HG03064 (cell line): ENCODE results near the gene MRPS27.

Source experiments
- ATAC-seq: cut with Tn5 transposase; IDR thresholded peaks from one replicate; pipeline ENCODE4 v1.9.1; 2021; ENCODE audit warnings: low read depth; ENCODE audit not compliant: unreplicated experiment

The MRPS27 gene

DNA sequence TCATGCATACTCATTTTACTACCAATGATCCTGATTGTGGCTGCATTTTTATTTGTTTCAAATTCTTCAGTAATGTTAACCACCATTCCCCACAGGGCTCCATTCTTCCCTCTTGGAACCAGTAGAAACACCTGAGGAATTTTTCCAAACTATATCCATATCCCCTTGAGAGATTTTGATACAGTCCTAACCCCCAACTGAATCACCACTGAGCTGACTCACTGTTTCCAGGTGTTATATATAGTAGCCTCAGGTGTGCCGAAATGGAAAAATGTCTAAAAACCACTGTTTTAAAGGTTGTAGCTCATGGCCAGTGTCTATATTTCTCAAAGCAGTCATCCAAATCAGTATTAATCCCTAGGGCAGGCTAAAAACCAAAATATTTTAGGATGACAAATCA, 85.2 kb downstream of the MRPS27 start:
- ATAC-seq: no peak

DNA sequence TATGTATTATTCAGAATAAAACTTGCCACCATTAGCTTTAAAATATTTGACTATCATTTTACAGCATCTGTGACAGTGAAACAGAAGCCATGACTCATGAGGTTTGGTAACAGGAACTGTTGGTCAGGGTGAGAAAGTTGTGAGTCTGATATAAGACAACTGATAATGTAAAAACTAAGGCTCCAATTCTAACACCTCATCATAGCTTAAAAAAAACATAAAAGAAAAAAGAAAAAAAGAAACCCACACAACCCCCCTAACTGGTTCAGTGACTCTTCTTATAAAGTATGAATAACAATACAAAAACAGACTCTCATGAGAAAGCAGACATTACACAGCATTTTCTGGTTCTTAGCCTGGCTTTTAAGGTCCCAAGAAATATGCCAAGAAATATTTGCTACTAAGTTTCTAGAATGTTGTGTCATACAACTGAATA, 85.8 kb downstream of the MRPS27 start:
- peak; percentile 85 for ATAC-seq

DNA sequence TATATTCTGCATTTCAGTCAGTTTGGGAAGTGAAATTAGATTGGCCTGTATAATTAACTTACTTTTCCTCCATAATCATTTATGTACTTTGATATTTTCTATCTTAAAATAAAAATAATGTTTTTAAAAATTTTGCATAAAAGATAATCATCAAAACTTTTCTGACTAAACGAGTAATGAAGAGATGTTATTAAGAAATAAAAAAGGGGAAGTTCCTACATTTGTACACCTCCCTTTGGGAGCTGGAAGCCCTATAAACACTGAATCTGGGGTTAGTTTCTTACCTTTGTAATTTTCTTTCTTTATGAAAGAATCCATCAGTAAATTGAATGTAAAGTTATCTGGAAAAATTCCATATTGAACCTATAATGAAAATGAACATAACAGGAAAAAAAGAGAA, 86.2 kb downstream of the MRPS27 start:
- ATAC-seq: no peak

DNA sequence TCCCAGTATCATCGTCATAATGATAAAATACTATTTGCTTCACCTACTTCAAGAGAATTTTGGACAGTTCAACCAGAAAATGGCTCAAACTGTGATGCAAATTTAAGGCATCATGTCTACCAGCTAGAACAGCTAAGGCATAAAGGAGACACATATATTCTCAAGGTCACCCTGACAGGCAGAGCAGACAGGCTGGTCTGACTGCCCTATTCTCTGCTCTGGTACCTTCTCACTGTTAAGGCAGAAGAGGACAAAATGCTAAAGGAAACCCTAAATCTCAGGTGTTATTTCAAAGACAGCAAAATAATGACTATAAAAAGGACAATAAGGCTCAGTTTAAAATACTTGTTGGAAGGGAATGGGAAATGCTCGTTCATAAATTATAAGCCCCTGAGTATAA, 87.2 kb downstream of the MRPS27 start:
- no peak for ATAC-seq

DNA sequence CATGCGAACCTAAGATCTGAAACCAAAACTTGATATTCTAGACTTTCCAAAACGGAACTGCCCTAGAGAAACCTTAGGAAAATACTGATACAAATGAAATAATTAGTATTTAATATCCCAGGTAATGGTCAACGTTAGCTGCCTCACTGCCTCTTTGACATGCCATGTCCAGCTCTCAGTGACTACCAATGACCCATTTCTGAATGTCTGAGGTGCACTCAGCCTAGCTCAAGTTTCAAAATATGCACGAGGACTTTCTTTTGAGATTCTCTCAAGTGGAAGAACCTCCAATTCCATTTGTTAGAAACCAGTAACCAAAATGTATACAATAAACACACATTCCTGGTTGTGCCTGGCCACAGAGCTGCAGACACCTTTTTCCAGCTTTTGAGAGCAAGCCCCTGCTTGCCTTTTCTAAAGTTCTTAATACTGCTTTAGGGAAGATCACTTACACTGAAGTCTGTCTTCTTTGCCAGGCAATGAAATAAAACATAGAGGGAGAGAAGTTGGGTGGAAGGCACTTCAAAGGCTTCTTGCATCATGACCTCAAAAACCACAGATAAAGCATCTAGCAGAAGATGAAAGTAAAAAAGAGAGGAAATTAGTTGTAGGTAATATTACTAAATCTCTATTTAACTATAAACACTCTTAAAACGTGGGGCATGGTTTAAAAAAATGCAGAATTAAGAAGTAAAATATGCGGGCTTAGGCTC, 87.9 kb downstream of the MRPS27 start:
- ATAC-seq: no peak

DNA sequence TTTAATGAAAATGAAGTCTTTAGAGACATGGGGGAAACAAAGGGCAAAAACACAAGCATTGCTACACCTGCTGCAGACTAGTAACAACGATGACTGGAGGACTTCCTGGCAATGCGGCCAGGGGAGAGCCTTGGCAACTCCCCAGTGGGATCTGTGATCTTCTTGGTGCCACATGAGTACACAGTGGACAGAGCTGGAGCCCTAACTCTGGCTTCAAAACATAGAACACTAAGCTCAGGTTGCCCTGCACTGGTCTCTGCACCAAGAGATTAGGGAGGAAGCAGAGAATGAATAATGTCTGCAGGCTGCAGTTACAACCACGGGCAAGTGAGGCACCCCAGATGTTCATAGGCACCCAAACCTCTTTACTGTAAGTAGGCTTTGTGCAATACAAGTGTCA, 91.1 kb downstream of the MRPS27 start:
- ATAC-seq: no peak

DNA sequence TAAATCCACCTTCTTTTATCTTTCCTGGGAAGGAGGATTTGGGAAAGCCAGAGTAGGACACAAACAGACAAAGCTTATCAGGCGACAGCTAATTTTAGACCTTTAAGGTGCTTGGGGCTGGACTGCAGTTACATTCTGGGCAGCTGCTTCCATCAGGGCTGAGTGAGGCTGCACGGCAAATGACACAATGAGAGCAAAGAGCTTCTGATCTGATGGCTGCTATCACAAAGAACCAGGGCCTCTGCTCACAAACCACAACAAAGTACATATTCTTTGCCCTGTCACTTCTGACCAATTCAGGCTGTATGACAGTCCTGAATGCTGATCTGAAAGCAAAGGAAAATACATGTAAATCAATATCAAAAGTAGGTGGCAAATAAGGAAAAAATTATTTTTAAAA, 93.1 kb downstream of the MRPS27 start:
- ATAC-seq: no peak

DNA sequence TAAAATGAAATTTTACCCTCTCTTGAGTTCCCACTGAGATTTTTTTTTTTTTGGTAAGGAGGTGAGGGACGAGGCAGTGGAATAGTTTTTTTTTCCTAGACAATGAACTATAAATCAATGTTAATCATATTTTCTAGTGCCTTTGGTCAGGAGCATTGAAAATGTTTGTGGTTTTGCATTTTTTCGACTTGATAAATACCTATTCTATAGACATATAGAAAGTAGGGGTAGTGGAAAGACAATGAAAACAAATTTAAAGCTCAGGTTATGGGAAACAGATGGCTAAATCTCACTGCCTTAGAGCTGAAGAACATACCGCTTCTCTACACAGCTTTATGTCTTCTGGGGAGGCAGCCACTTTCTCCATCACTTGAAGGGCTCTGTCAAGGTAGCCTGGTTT, 94.3 kb downstream of the MRPS27 start:
- no peak for ATAC-seq

DNA sequence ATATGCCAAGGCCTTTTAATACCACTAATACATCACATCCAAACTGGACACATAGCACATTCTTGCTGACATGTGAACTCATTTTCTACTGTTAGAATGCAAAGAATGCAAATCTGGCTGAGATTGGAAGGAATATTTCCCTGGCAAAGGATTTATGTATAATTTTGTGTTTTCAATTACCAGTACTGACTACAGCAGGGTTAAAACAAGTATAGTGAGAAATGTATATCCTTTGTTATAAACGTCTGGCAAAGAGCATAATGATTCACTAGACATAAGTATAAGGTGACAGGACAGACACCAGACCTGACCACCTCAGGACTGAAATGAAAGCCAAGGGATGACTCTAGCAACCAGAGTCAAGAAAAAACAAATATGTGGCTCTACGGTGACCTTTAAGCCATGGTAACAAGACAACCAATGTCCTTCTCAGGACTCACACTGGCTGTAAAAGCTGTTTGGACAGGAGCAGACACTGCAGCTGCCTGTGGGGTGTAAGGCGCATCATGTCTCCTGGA, 95.0 kb downstream of the MRPS27 start:
- no peak for ATAC-seq

DNA sequence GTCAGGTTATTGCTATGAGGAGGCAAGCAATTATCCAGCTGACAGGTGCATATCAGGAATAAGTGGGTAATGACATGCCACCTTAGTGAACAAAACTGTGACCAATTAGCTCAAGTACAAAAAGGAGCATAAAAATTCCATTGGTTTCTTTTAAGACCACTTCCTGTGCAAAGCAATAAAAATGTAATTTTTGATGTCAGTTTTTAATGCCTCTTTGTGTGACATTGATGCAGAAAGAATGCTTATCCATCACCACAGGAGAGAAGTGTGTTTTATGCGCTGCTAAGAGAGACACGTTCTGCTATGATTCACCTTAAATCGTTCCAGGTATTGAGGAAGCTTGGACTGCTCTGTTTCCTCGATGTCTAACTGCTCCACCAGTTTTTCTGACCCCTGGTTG, 96.7 kb downstream of the MRPS27 start:
- ATAC-seq: no peak

DNA sequence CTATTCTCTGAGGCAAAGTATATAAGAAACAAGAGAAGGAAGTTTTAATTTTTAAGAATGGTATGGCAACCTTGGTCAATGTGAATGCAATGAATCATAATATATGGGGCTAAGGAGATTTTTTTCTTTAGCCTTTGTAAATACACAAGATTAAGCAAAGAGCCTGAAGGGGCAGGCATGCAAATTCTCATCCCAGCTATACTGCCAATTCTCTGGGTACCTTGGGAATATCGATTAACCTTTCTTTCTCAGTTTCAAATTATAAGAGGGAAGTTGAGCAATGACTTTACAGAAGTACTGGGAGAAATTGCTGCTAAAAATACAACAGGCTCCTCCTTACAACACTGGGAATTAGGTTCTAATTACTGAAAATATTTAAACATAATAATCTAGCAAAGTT, 97.5 kb downstream of the MRPS27 start:
- no peak for ATAC-seq

DNA sequence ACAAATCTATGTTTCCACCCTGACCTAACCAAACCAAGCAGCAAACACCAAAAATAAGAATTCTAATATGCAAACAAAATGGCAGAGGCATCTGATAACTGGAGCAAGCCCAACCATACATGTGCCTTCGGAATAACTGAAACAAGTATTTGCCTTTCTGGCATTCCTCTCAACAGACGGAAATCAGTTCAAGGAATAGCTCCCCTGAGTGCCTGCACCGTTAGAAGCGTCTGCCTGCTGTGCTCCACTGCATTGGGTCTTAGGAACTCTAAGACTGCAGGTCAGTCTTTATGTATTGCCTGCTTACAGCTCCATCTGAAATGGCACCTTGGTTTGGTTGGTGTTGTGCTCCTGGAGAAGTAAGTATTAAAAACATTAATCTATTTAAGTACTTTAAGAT, 98.5 kb downstream of the MRPS27 start:
- ATAC-seq: no peak

DNA sequence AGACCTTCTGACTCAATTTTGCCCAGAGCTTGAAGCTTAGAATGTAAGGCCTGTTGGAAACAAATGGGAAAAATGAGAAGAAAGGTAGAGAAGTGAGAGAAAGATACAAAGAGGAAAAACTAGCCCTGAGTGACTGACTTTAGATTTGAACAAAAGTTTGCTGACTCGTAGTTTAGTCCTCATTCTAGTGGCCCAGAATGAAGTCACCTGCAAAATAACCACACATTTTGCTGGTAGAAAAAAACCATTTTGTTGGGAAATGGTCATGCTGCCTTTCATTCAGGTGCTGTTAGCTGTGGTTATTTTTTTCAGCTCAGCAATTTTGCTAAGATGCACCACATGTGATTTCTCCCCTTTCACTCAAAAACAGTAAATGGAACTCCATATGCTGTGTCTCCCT, 98.9 kb downstream of the MRPS27 start:
- ATAC-seq: no peak

DNA sequence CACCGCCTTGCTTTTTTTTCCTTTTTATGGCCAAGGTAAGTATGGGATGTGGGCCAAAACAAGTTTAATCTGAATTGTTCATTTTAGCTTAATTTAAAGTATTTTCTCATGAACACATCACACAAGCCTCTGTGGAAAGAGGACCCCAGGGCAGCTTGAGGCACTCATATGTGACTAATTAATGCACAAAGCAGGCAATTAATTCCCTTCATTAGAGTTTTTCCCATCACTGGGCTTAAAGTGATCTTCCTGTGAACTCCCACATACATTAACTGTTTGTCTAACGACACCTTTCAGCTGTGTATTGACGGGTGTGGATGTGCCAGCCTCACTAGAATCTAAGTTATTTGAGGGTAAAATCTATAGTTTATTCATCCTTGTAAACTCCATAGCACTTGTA, 103.3 kb downstream of the MRPS27 start:
- ATAC-seq: no peak

DNA sequence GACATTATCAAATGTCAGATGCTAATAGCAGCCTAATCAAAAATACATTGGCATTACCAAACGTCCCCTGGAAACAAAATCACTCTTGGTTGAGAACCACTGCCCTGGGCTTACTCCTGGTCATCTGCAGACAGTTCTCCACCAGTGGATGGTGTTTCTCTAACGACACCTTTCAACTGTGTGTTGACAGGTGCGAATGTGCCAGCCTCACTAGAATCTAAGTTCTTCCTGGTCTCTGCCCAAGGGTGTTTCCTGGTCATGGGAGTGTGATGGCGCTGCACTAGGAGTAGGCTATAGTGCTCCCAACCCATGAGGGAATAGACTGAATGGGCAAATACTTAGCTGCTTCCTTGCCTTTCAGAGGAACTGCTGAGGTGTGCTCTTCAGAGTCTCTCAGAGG, 105.9 kb downstream of the MRPS27 start:
- ATAC-seq: no peak

DNA sequence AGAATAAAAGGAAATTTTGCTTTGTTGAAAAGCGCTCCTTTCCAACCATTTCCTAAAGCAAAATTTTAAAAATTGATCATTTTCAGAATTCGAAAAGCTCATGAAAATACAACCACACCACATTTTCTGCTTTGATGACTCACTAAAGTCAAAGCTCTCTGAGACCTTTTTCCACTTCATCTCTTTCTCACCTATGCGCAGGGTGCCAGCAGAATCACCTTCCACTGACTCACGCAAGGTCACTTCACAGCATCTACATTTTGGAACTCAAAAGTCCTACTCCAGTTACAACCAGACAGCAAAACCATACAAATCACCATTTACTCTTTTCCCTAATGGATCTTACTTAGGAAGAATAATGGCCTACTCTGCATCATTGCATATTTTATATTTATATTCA, 106.6 kb downstream of the MRPS27 start:
- no peak for ATAC-seq

DNA sequence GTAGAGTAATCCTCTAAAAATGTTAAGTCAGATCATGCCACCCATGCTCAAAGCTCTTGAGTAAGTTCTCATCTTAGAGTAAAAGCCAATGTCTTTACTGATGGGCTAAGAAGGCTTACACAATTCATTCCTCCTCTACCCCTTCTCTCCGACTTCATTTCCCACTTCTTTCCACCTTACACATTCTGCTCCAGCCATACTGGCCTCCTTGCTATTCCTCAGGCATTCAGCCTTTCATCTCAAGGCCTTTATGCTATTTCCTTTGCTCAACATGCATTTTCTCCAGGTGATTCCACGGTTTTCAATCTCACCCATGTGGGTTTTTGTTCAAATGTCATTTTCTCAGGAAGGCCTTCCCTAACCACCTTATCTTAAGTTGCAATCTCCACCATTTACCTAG, 107.9 kb downstream of the MRPS27 start:
- ATAC-seq: no peak

DNA sequence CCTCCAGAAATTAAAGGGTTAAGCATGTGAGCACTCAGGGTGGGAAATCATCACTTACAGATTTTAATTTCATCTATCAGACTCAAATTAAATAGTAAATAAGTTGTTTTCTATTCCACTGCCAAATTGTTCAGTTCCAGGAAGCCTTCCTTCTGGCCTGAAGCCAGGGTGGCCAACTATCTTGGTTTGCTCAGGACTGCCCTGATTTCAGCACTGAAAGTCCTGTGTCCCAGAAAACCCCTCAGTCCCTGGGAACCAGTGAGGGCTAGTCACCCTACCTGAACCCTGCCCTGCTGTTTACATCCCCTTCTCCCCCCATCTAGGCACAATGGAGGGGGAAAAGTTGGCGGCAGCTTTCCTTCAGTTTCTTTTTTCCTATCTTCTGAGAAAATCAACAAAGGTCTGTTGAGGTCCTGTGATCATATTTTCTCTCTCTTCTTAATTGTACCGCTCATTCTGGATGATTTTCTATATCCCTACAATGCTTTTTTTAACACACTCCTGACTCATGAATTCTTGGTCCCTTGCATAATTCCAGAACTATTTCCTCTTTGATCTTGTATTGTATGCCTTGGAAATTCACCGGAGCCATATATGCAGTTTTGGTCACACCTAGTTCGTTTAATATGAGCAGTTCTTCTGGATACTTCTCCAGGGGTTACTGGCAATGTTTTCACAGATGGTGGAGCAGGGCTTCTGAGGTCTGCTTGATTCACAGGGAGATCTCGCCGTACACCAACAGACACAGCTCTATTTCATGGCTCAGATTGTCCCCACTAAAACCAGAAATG, 109.0 kb downstream of the MRPS27 start:
- ATAC-seq: no peak

DNA sequence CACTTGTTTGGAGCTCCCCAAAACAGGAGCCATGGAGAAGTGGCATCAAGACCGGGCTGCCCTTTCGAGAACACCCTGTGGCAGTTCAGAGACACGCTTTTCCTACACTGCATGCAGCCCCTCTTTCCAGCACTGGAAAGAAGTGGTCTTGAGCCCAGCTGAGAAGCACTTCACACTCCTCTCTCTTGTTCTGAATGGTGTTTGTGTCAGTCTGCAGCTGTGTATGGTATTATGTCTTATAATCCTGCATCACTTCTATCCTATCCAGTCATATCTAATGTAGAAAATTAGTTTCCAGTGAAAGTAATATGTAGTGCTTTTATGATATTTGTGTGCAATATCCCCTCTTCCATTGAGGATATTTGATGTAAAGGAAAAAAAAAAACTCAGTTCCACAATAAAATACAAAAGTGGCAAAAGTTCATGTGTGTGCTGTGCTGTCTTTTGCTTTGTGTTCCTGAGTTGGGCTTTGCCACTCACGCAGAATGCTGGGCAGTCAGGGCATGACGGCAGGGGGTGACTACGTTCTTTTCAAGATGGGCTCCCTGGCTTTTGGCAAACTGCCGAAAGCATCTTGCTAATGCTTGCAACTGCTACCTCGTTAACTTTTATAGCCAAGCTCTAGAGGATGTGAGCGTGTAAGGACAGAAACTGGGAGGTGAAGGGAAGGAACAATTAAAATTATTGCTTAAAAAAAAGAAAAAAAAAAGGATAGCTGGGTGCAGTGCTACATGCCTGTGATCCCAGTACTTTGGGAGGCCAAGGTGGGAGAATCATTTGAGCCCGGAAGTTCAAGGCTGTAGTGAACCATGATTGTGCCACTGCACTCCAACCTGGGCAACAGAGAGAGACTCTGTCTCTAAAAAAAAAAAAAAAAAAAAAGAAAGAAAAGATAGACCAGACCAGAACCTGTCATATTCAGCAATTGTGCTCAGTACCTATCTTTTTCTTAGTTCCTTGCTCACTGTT, 110.6 kb downstream of the MRPS27 start:
- ATAC-seq: no peak

DNA sequence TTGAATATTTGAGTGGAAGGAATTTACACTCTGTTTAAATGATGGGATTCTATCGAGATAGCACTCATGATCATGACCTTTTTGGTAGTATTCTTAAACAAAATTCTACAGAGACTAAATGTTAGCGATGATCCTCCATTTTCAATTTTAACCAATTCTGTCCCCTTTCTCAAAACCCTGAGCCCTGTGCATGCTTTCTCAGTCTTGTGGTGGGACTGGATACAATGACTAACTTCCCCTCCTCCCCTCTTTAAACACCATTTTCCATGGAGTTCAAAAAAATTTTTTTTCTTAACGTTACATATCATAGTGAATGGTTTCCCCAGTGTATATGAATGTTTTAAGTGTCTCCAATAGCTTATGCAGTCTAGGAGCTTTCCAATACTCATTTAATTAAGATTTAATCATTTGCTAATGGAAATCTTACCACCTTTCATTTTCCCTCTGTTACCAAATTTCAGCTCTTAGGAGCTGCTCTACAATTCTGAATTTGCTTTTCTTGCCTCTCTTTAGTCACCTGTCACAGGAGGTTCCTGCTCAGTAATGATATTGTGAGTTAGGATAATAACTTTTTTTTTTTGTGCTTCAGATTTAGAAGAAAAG, 111.6 kb downstream of the MRPS27 start:
- no peak for ATAC-seq
